ENCODE measurements around the gene NUDT5.
"Not testable (repeated sequence)": the region's sequence is repeated elsewhere in the genome, so short reads cannot be mapped to it uniquely, and the experiment has no call there.

Gene NUDT5

GRCh38 chr10:12195603-12196506, at the start of gene NUDT5, which contains the start of gene CDC123:
Gene NUDT5 (minus strand): TSS chr10:12195891. CDS start chr10:12186291, 9,600 bp downstream.
Gene CDC123 (plus strand): TSS chr10:12196188. CDS start chr10:12196246, 58 bp downstream.
- peak; percentile 97 for DNase-seq

- DNase-seq = no peak
Measured at GRCh38 chr10:12243864-12244620, 48.4 kb upstream of the NUDT5 start.

- DNase-seq = no peak
Measured at GRCh38 chr10:12241810-12242529, 46.3 kb upstream of the NUDT5 start.

- DNase-seq = no peak
Measured at GRCh38 chr10:12238821-12239220, 43.1 kb upstream of the NUDT5 start.

- no peak for DNase-seq
Measured at GRCh38 chr10:12237265-12238220, 41.9 kb upstream of the NUDT5 start.

GRCh38 chr10:12235796-12236195, 40.1 kb upstream of the NUDT5 start:
- peak; percentile 3 for DNase-seq

- no peak for DNase-seq
Measured at GRCh38 chr10:12235116-12235694, 39.5 kb upstream of the NUDT5 start.

- not testable (repeated sequence) for DNase-seq
Measured at GRCh38 chr10:12234687-12235086, 39.0 kb upstream of the NUDT5 start.

- DNase-seq = no peak
Measured at GRCh38 chr10:12228851-12229250, 33.2 kb upstream of the NUDT5 start.

- not testable (repeated sequence) for DNase-seq
Measured at GRCh38 chr10:12226438-12226837, 30.7 kb upstream of the NUDT5 start.

GRCh38 chr10:12225444-12225843, 29.8 kb upstream of the NUDT5 start:
- no peak for DNase-seq

GRCh38 chr10:12221323-12222298, 25.9 kb upstream of the NUDT5 start:
- no peak for DNase-seq

- DNase-seq = no peak
Measured at GRCh38 chr10:12218991-12219390, 23.3 kb upstream of the NUDT5 start.

GRCh38 chr10:12214763-12215218, 19.1 kb upstream of the NUDT5 start:
- DNase-seq = peak; percentile 47

GRCh38 chr10:12214093-12214492, 18.4 kb upstream of the NUDT5 start:
- no peak for DNase-seq

GRCh38 chr10:12213621-12214020, 17.9 kb upstream of the NUDT5 start:
- DNase-seq = no peak

- no peak for DNase-seq
Measured at GRCh38 chr10:12212454-12212853, 16.8 kb upstream of the NUDT5 start.

- DNase-seq = no peak
Measured at GRCh38 chr10:12208460-12208859, 12.8 kb upstream of the NUDT5 start.

- no peak for DNase-seq
Measured at GRCh38 chr10:12207114-12207513, 11.4 kb upstream of the NUDT5 start.

GRCh38 chr10:12205082-12205481, 9.4 kb upstream of the NUDT5 start:
- no peak for DNase-seq
